SW 1271 (cell line): ENCODE measurements around the gene JAZF1.
"Not testable (repeated sequence)": the region's sequence is repeated elsewhere in the genome, so short reads cannot be mapped to it uniquely, and the experiment has no call there.

ENCODE experiments used
- DNase-seq, 2 experiments: peaks; one replicate each; lab custom pipeline; 2025; lab: John Stamatoyannopoulos, UW

The JAZF1 gene

GRCh38 chr7:27912751-27913150 lies 267.8 kb downstream of the JAZF1 start:
- DNase-seq: no peak

GRCh38 chr7:27911920-27912319 lies 268.7 kb downstream of the JAZF1 start:
- no peak for DNase-seq

GRCh38 chr7:27910326-27910725 lies 270.3 kb downstream of the JAZF1 start:
- no peak for DNase-seq

- DNase-seq: no peak
Observed at GRCh38 chr7:27908534-27909165, 271.9 kb downstream of the JAZF1 start.

- no peak for DNase-seq
Observed at GRCh38 chr7:27906385-27907091, 274.1 kb downstream of the JAZF1 start.

- DNase-seq: no peak
Observed at GRCh38 chr7:27905951-27906350, 274.6 kb downstream of the JAZF1 start.

- DNase-seq: no peak
Observed at GRCh38 chr7:27901028-27901760, 279.4 kb downstream of the JAZF1 start.

- no peak for DNase-seq
Observed at GRCh38 chr7:27900006-27900405, 280.6 kb downstream of the JAZF1 start.

GRCh38 chr7:27899601-27900000 lies 281.0 kb downstream of the JAZF1 start:
- no peak for DNase-seq

GRCh38 chr7:27897441-27897847 lies 283.2 kb downstream of the JAZF1 start:
- DNase-seq: no peak

- no peak for DNase-seq
Observed at GRCh38 chr7:27897001-27897400, 283.6 kb downstream of the JAZF1 start.

- no peak for DNase-seq
Observed at GRCh38 chr7:27895551-27895950, 285.0 kb downstream of the JAZF1 start.

- DNase-seq: no peak
Observed at GRCh38 chr7:27890205-27890849, 290.3 kb downstream of the JAZF1 start.

- DNase-seq: no peak
Observed at GRCh38 chr7:27889800-27890199, 290.8 kb downstream of the JAZF1 start.

GRCh38 chr7:27888736-27889135 lies 291.9 kb downstream of the JAZF1 start:
- DNase-seq: no peak

GRCh38 chr7:27886710-27887109 lies 293.9 kb downstream of the JAZF1 start:
- DNase-seq: not testable (repeated sequence)

- DNase-seq: no peak
Observed at GRCh38 chr7:27885652-27886051, 294.9 kb downstream of the JAZF1 start.

- DNase-seq: no peak
Observed at GRCh38 chr7:27883696-27884095, 296.9 kb downstream of the JAZF1 start.

- no peak for DNase-seq
Observed at GRCh38 chr7:27876756-27877155, 303.8 kb downstream of the JAZF1 start.

- no peak for DNase-seq
Observed at GRCh38 chr7:27875832-27876231, 304.8 kb downstream of the JAZF1 start.

GRCh38 chr7:27875061-27875460 lies 305.5 kb downstream of the JAZF1 start:
- no peak for DNase-seq
